Mesenchymal stem cell (in vitro differentiated cells and primary cell): Measurements from ENCODE around the gene ZBTB24.

Source experiments
- DNase-seq: peaks from one replicate; pipeline ENCODE4 v3.0.0-alpha.2; 2013
- H2AFZ ChIP-seq: one replicate; pipeline ENCODE4 v1.6.1; 2013; ENCODE audit warnings: low read depth, mild to moderate bottlenecking, control low read depth, inconsistent platforms, low read length, moderate library complexity
- H2AK5ac ChIP-seq: 2 replicates; pipeline ENCODE4 v1.6.1; 2013; ENCODE audit warnings: low read length, moderate library complexity, mild to moderate bottlenecking, inconsistent platforms; ENCODE audit not compliant: severe bottlenecking
- H2BK120ac ChIP-seq: one replicate; pipeline ENCODE4 v1.6.1; 2013; ENCODE audit warnings: low read depth, mild to moderate bottlenecking, inconsistent platforms, low read length, moderate library complexity
- H2BK12ac ChIP-seq, 2 experiments: one replicate each; pipeline ENCODE4 v1.6.1; 2013; ENCODE audit warnings: inconsistent platforms in 2 of 2, low read length in 2 of 2, mild to moderate bottlenecking in 2 of 2, moderate library complexity in 2 of 2, control low read depth in 1 of 2
- H2BK15ac ChIP-seq: one replicate; pipeline ENCODE4 v1.6.1; 2013; ENCODE audit warnings: mild to moderate bottlenecking, low read depth, inconsistent platforms; ENCODE audit not compliant: poor library complexity, severe bottlenecking
- H2BK5ac ChIP-seq: 2 replicates; pipeline ENCODE4 v1.6.1; 2013; ENCODE audit warnings: low read depth, mild to moderate bottlenecking, low read length, control low read depth, inconsistent platforms; ENCODE audit not compliant: poor library complexity, severe bottlenecking
- H3K14ac ChIP-seq, 2 experiments: one replicate each; pipeline ENCODE4 v1.6.1; 2013; ENCODE audit warnings: inconsistent platforms in 2 of 2, low read length in 2 of 2, control low read depth in 1 of 2, mild to moderate bottlenecking in 1 of 2, moderate library complexity in 1 of 2
- H3K18ac ChIP-seq, 2 experiments: one replicate each; pipeline ENCODE4 v1.6.1; 2013; ENCODE audit warnings: inconsistent platforms in 2 of 2, low read length in 2 of 2, control low read depth in 1 of 2, low read depth in 1 of 2, mild to moderate bottlenecking in 1 of 2
- H3K23ac ChIP-seq, 2 experiments: one replicate each; pipeline ENCODE4 v1.6.1; 2013; ENCODE audit warnings: inconsistent platforms in 2 of 2, low read length in 2 of 2, mild to moderate bottlenecking in 2 of 2, moderate library complexity in 2 of 2, control low read depth in 1 of 2
- H3K27ac ChIP-seq: 2 replicates; pipeline ENCODE4 v1.5.1; 2013; ENCODE audit warnings: mild to moderate bottlenecking, moderate library complexity, low read length, control low read depth, inconsistent platforms; ENCODE audit not compliant: poor library complexity, severe bottlenecking
- H3K27me3 ChIP-seq, 2 experiments: 2 replicates each; pipeline versions ENCODE4 v1.6.1 to v1.7.0; 2013; ENCODE audit warnings: low read length in 2 of 2, mild to moderate bottlenecking in 2 of 2, moderate library complexity in 2 of 2, control low read depth in 1 of 2, inconsistent platforms in 1 of 2; ENCODE audit not compliant: control insufficient read depth in 1 of 2, insufficient read depth in 1 of 2
- H3K36me3 ChIP-seq, 2 experiments: 2 replicates each; pipeline versions ENCODE4 v1.6.1 to v1.7.0; 2013; ENCODE audit warnings: low read length in 2 of 2, control low read depth in 1 of 2, inconsistent platforms in 1 of 2, low read depth in 1 of 2, mild to moderate bottlenecking in 1 of 2; ENCODE audit not compliant: insufficient read depth in 2 of 2, control insufficient read depth in 1 of 2
- H3K4ac ChIP-seq, 2 experiments: one replicate each; pipeline ENCODE4 v1.6.1; 2013; ENCODE audit warnings: inconsistent platforms in 2 of 2, low read length in 2 of 2, mild to moderate bottlenecking in 2 of 2, moderate library complexity in 2 of 2, control low read depth in 1 of 2, low read depth in 1 of 2
- H3K4me1 ChIP-seq: 2 replicates; pipeline ENCODE4 v1.6.1; 2013; ENCODE audit warnings: low read depth, low read length, control low read depth; ENCODE audit not compliant: control insufficient read depth, insufficient read depth
- H3K4me2 ChIP-seq: 2 replicates; pipeline ENCODE4 v1.6.1; 2013; ENCODE audit warnings: low read length, mild to moderate bottlenecking, inconsistent platforms; ENCODE audit not compliant: poor library complexity, severe bottlenecking
- H3K4me3 ChIP-seq, 2 experiments: 2 replicates each; pipeline versions ENCODE4 v1.5.1 to v1.7.0; 2013; ENCODE audit warnings: low read length in 2 of 2, mild to moderate bottlenecking in 2 of 2, control low read depth in 1 of 2, low read depth in 1 of 2; ENCODE audit not compliant: insufficient read depth in 1 of 2
- H3K79me1 ChIP-seq: replicated peaks from 2 replicates; pipeline ENCODE4 v1.6.1; 2013; ENCODE audit warnings: mild to moderate bottlenecking, control low read depth, low read length, inconsistent platforms; ENCODE audit not compliant: poor library complexity, severe bottlenecking
- H3K9ac ChIP-seq: 2 replicates; pipeline ENCODE4 v1.7.0; 2013; ENCODE audit warnings: mild to moderate bottlenecking, low read length, moderate library complexity
- H3K9me3 ChIP-seq: 2 replicates; pipeline ENCODE4 v1.7.0; 2013; ENCODE audit warnings: mild to moderate bottlenecking, low read length; ENCODE audit not compliant: control insufficient read depth
- H4K8ac ChIP-seq: one replicate; pipeline ENCODE4 v1.6.1; 2013; ENCODE audit warnings: inconsistent platforms, mild to moderate bottlenecking, low read length, moderate library complexity
- H4K91ac ChIP-seq: one replicate; pipeline ENCODE4 v1.6.1; 2013; ENCODE audit warnings: mild to moderate bottlenecking, low read length, inconsistent platforms
- WGBS: methylation state at CpG from one replicate; pipeline ENCODE4 v1.1.7; 2013; ENCODE audit warnings: mixed read lengths; 5-methylcytosine and 5-hydroxymethylcytosine counted together

The ZBTB24 gene

GRCh38 chr6:109447087-109447486, 35.9 kb downstream of the ZBTB24 start:
- H2BK120ac ChIP-seq, result no peak overlapping the region
- peaks cover 3% of the 10 kb centered on the region for H3K4me1 ChIP-seq
- H3K27me3 ChIP-seq, result no peaks in the 10 kb centered on the region
- no peak overlapping the region for H3K27ac ChIP-seq
- H2AK5ac ChIP-seq, result no peak overlapping the region
- no peak overlapping the region for H3K9ac ChIP-seq
- peaks cover 71 to 91% of the 10 kb centered on the region in 2 experiments for H3K36me3 ChIP-seq
- H2AFZ ChIP-seq, result no peak overlapping the region
- peak overlapping the region in 1 of 2 experiments; percentile 7 for H3K4me3 ChIP-seq
- H3K18ac ChIP-seq, result no peak overlapping the region
- no peak overlapping the region for H2BK15ac ChIP-seq
- no peak overlapping the region for H3K23ac ChIP-seq
- no peak overlapping the region for H4K8ac ChIP-seq
- peaks cover 28% of the 10 kb centered on the region for H3K79me1 ChIP-seq
- H3K4me2 ChIP-seq, result no peak overlapping the region
- 93% methylated on average over 10 of the region's 10 CpGs for WGBS
- H3K4ac ChIP-seq, result no peak overlapping the region
- no peak for DNase-seq
- H3K14ac ChIP-seq, result no peak overlapping the region
- H4K91ac ChIP-seq, result no peak overlapping the region
- H3K9me3 ChIP-seq, result no peaks in the 10 kb centered on the region
- no peak overlapping the region for H2BK5ac ChIP-seq
- H2BK12ac ChIP-seq, result no peak overlapping the region

GRCh38 chr6:109446541-109446940, 36.5 kb downstream of the ZBTB24 start:
- H2AK5ac ChIP-seq, result no peak overlapping the region
- no peak overlapping the region for H3K14ac ChIP-seq
- H3K4ac ChIP-seq, result no peak overlapping the region
- H3K36me3 ChIP-seq, result peaks cover 68 to 88% of the 10 kb centered on the region in 2 experiments
- no peak for DNase-seq
- H2AFZ ChIP-seq, result no peak overlapping the region
- H3K4me3 ChIP-seq, result no peak overlapping the region
- H3K4me1 ChIP-seq, result peaks cover 7% of the 10 kb centered on the region
- no peak overlapping the region for H4K8ac ChIP-seq
- peaks cover 30% of the 10 kb centered on the region for H3K79me1 ChIP-seq
- H2BK5ac ChIP-seq, result no peak overlapping the region
- H2BK120ac ChIP-seq, result no peak overlapping the region
- WGBS, result 92% methylated on average over 6 of the region's 8 CpGs
- no peaks in the 10 kb centered on the region for H3K27me3 ChIP-seq
- no peak overlapping the region for H3K4me2 ChIP-seq
- H2BK12ac ChIP-seq, result no peak overlapping the region
- no peak overlapping the region for H3K23ac ChIP-seq
- H3K9ac ChIP-seq, result no peak overlapping the region
- no peak overlapping the region for H3K18ac ChIP-seq
- no peak overlapping the region for H4K91ac ChIP-seq
- H2BK15ac ChIP-seq, result no peak overlapping the region
- H3K9me3 ChIP-seq, result no peaks in the 10 kb centered on the region
- H3K27ac ChIP-seq, result no peak overlapping the region

- Histone ChIP-seq H3K4me3 (no peak overlapping the region), H3K14ac (no peak overlapping the region), H2BK15ac (no peak overlapping the region), H3K4me1 (peaks cover 11% of the 10 kb centered on the region), H4K8ac (no peak overlapping the region), H2AK5ac (no peak overlapping the region), H3K9me3 (no peaks in the 10 kb centered on the region), H3K23ac (no peak overlapping the region), H2BK120ac (no peak overlapping the region), H3K27me3 (no peaks in the 10 kb centered on the region), H3K4me2 (no peak overlapping the region), H4K91ac (no peak overlapping the region), H3K4ac (no peak overlapping the region), H3K27ac (no peak overlapping the region), H2BK5ac (no peak overlapping the region), H3K18ac (no peak overlapping the region), H2BK12ac (no peak overlapping the region), H3K79me1 (peaks cover 30% of the 10 kb centered on the region), H2AFZ (no peak overlapping the region), H3K9ac (no peak overlapping the region), H3K36me3 (peaks cover 65 to 85% of the 10 kb centered on the region in 2 experiments)
- 98% methylated on average over 12 of the region's 15 CpGs for WGBS
- no peak for DNase-seq
These were observed 36.9 kb downstream of the ZBTB24 start for GRCh38 chr6:109446072-109446471.

GRCh38 chr6:109445382-109445781, 37.6 kb downstream of the ZBTB24 start:
- H2BK5ac ChIP-seq, result no peak overlapping the region
- no peak overlapping the region for H3K27ac ChIP-seq
- H3K9me3 ChIP-seq, result no peaks in the 10 kb centered on the region
- H3K4me2 ChIP-seq, result no peak overlapping the region
- H4K91ac ChIP-seq, result no peak overlapping the region
- no peak overlapping the region for H3K4ac ChIP-seq
- no peak overlapping the region for H2BK120ac ChIP-seq
- DNase-seq, result no peak
- peaks cover 12% of the 10 kb centered on the region for H3K4me1 ChIP-seq
- H2AK5ac ChIP-seq, result no peak overlapping the region
- 87% methylated on average over 9 of the region's 9 CpGs for WGBS
- no peak overlapping the region for H4K8ac ChIP-seq
- H2BK12ac ChIP-seq, result no peak overlapping the region
- no peak overlapping the region for H2AFZ ChIP-seq
- H3K23ac ChIP-seq, result no peak overlapping the region
- no peak overlapping the region for H3K9ac ChIP-seq
- peaks cover 29% of the 10 kb centered on the region for H3K79me1 ChIP-seq
- no peak overlapping the region for H2BK15ac ChIP-seq
- no peak overlapping the region for H3K4me3 ChIP-seq
- H3K18ac ChIP-seq, result no peak overlapping the region
- peaks cover 59 to 83% of the 10 kb centered on the region in 2 experiments for H3K36me3 ChIP-seq
- no peak overlapping the region for H3K14ac ChIP-seq
- no peaks in the 10 kb centered on the region for H3K27me3 ChIP-seq
